NCI-H524 treated with DMSO at 0.1 percent for 48 hours (cell line): ENCODE data around the gene TTLL6.
"Not testable (repeated sequence)": the region's sequence is repeated elsewhere in the genome, so short reads cannot be mapped to it uniquely, and the experiment has no call there.

Experiments used
- DNase-seq: peaks from one replicate; lab custom pipeline; 2025; lab: John Stamatoyannopoulos, UW

The TTLL6 gene

GRCh38 chr17:48816774-48817590 lies at the start of gene TTLL6:
TTLL6 (minus strand) TSS chr17:48817229; CDS start chr17:48817072, 157 bp downstream.
- DNase-seq: peak; percentile 90

- no peak for DNase-seq
Measured at GRCh38 chr17:48860456-48860855, 43.4 kb upstream of the TTLL6 start.

GRCh38 chr17:48860034-48860433 lies 43.0 kb upstream of the TTLL6 start:
- DNase-seq: peak; percentile 76

- DNase-seq: no peak
Measured at GRCh38 chr17:48856122-48856821, 39.2 kb upstream of the TTLL6 start.

GRCh38 chr17:48854774-48855476 lies 37.9 kb upstream of the TTLL6 start:
- no peak for DNase-seq

- no peak for DNase-seq
Measured at GRCh38 chr17:48850792-48851323, 33.8 kb upstream of the TTLL6 start.

GRCh38 chr17:48843187-48843900 lies 26.3 kb upstream of the TTLL6 start:
- no peak for DNase-seq

GRCh38 chr17:48842746-48843145 lies 25.7 kb upstream of the TTLL6 start:
- DNase-seq: no peak

GRCh38 chr17:48841395-48841831 lies 24.4 kb upstream of the TTLL6 start:
- DNase-seq: no peak

GRCh38 chr17:48840441-48840840 lies 23.4 kb upstream of the TTLL6 start:
- no peak for DNase-seq

- not testable (repeated sequence) for DNase-seq
Measured at GRCh38 chr17:48837458-48837857, 20.4 kb upstream of the TTLL6 start.

GRCh38 chr17:48835971-48836370 lies 18.9 kb upstream of the TTLL6 start:
- DNase-seq: peak; percentile 89

GRCh38 chr17:48834973-48835372 lies 17.9 kb upstream of the TTLL6 start:
- DNase-seq: no peak

GRCh38 chr17:48831549-48831883 lies 14.5 kb upstream of the TTLL6 start:
- DNase-seq: no peak

- DNase-seq: peak; percentile 39
Measured at GRCh38 chr17:48830840-48831548, 14.0 kb upstream of the TTLL6 start, which contains the start of gene CALCOCO2. CALCOCO2 (plus strand) TSS chr17:48831035; CDS start chr17:48841708, 10,673 bp downstream.

- DNase-seq: no peak
Measured at GRCh38 chr17:48825446-48826381, 8.7 kb upstream of the TTLL6 start.

- DNase-seq: not testable (repeated sequence)
Measured at GRCh38 chr17:48820936-48821335, 3.9 kb upstream of the TTLL6 start.

- DNase-seq: no peak
Measured at GRCh38 chr17:48819466-48819865, 2.4 kb upstream of the TTLL6 start.

GRCh38 chr17:48818361-48818841 lies 1.4 kb upstream of the TTLL6 start:
- peak; percentile 38 for DNase-seq

- no peak for DNase-seq
Measured at GRCh38 chr17:48816438-48816773, 623 bp downstream of the TTLL6 start.
